ENCODE data around the gene ARRDC1.

ARRDC1 gene

GRCh38 chr9:137602661-137603060 is 2.8 kb upstream of the ARRDC1 start (continued):
- no peak for TF ChIP-seq ZNF366 (tag by site-specific recombination; conservative IDR thresholded peaks at IDR 0.05)
- no peak for TF ChIP-seq MEIS1 (CRISPR knock-in tag; IDR thresholded peaks at IDR 0.05; ENCODE audit: borderline replicate concordance)
- TF ChIP-seq ZNF362 (tag by site-specific recombination; IDR thresholded peaks at IDR 0.05) = no peak
- no peak for TF ChIP-seq ZNF280D (tag by site-specific recombination; IDR thresholded peaks at IDR 0.05)
- no peak for TF ChIP-seq ZFHX2 (tag by site-specific recombination; conservative IDR thresholded peaks at IDR 0.05)
- TF ChIP-seq ZNF596 (tag by site-specific recombination; IDR thresholded peaks at IDR 0.05) = no peak

GRCh38 chr9:137603879-137604278 is 1.6 kb upstream of the ARRDC1 start:
- Histone ChIP-seq H3K4me1 (ENCODE audit: control insufficient read depth, insufficient read depth, low read length) (no peaks in the 10 kb centered on the region), H3K4me3 (ENCODE audit: low read depth, low read length) (no peak overlapping the region), H3K36me3 (ENCODE audit: control insufficient read depth in 2 of 2, insufficient read depth in 1 of 2, low read length in 2 of 2) (no peaks in the 10 kb centered on the region), H3K9me3 (ENCODE audit: control insufficient read depth, insufficient read depth, low read depth, low read length) (no peaks in the 10 kb centered on the region), H3K27ac (ENCODE audit: extremely low read depth, low read depth, low read length) (no peak overlapping the region)
- CTCF ChIA-PET = interaction anchor here (0.6 to 1.4 kb wide), 3 partner anchors 14 to 53 kb away, joined by 3 to 8 read pairs (median 3); partner anchors contain the start of gene ZMYND19
- POLR2A ChIA-PET = interaction anchor here (2.3 kb wide), 1 partner anchor 12 kb away, joined by 43 read pairs; the partner anchor contains the start of gene ZMYND19
- TF ChIP-seq GLI4 (tag by site-specific recombination; IDR thresholded peaks at IDR 0.05) (no peak), ZNF302 (tag by site-specific recombination; IDR thresholded peaks at IDR 0.05; ENCODE audit: low read depth) (no peak), CTCF (tag by site-specific recombination; IDR thresholded peaks at IDR 0.05) (no peak), ZSCAN18 (tag by site-specific recombination; IDR thresholded peaks at IDR 0.05) (no peak), ZNF560 (tag by site-specific recombination; IDR thresholded peaks at IDR 0.05; ENCODE audit: borderline replicate concordance) (no peak), HOXA7 (CRISPR knock-in tag; IDR thresholded peaks at IDR 0.05; ENCODE audit: borderline replicate concordance) (no peak), PRDM2 (tag by site-specific recombination; IDR thresholded peaks at IDR 0.05; ENCODE audit: borderline replicate concordance) (no peak), BCL11A (tag by site-specific recombination; IDR thresholded peaks at IDR 0.05; ENCODE audit: low read depth) (no peak), ZNF830 (tag by site-specific recombination; IDR thresholded peaks at IDR 0.05; ENCODE audit: low read depth) (no peak), KLF8 (tag by site-specific recombination; IDR thresholded peaks at IDR 0.05) (no peak), IKZF3 (tag by site-specific recombination; IDR thresholded peaks at IDR 0.05) (no peak), ZNF580 (tag by site-specific recombination; IDR thresholded peaks at IDR 0.05) (no peak), HOXC10 (CRISPR knock-in tag; IDR thresholded peaks at IDR 0.05) (no peak), GLIS2 (tag by site-specific recombination; IDR thresholded peaks at IDR 0.05) (no peak), ZNF585B (tag by site-specific recombination; IDR thresholded peaks at IDR 0.05) (no peak)
